M059J (cell line): ENCODE measurements around the gene GNMT. TPM values are rescaled to one million over a fixed set of nuclear protein-coding genes. Genes with fewer than 3 reads are reported as not detected.

Experiments
- DNase-seq: peaks from one replicate; pipeline ENCODE4 v3.0.0-alpha.2; 2012; ENCODE audit warnings: low read depth
- total RNA-seq: library from RNA; depleted of rRNA; stranded (reverse); fragments of >200 nt; shearing (Covaris generic); gene quantifications from 2 replicates; pipeline ENCODE4 v1.2.3, GENCODE V29; 2014; rRNA removed

Gene GNMT
- total RNA-seq, 1 experiment from 2014 or later = 0.54 TPM

DNA sequence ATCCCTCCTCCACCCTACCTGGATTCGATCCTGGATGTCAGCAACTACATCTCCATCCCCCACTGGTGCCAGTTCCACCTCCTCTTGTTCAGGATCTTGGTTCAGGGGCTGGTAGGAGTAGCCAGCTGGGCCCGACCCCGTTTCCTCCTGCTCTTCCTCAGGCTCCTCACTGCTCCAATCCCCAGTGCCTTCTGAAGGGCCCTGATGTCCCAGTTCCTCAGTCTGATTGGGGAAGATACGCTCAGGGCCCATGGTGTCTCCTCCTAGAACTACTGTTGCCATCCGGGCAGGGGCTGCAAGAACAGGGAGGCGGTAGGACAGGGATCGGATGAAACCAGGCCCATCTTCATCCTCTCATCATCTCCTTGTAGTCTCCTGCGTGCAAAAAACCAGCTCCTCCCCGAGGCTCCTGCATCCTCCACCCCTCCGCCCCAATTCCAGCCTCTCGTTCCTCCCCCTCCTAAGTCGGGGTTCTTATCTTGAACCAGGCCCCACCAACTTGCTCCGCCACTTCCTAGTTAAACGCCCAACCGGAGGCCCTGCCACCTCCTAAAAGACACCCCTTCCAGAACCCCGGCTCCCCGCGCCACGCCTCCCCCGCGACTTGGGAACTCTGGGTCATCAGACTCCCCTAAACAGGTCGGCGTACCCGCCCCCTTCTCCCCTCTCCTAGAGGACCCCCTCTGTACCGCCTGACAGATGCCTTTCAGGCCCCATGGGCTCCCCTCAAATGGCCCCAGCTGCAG, 52.7 kb downstream of the GNMT start:
- DNase-seq = peak; percentile 70

Other genes with a start within 250 kb of the GNMT start
- gene PRPH2, start 238.2 kb upstream of the GNMT start, total RNA-seq = not detected in 2 replicates
- 46.2 and 62.8 TPM in 2 replicates for gene TBCC, start 214.7 kb upstream of the GNMT start, total RNA-seq
- gene BICRAL, start 178.7 kb upstream of the GNMT start, total RNA-seq = 5.4 and 7.5 TPM in 2 replicates
- gene RPL7L1, start 81.1 kb upstream of the GNMT start, total RNA-seq = 174 and 187 TPM in 2 replicates
- gene PTCRA, start 44.7 kb upstream of the GNMT start, total RNA-seq = not detected in 2 replicates
- 58.0 and 78.3 TPM in 2 replicates for gene CNPY3, start 31.3 kb upstream of the GNMT start, total RNA-seq
- gene PEX6, start 18.4 kb downstream of the GNMT start, total RNA-seq = 13.8 and 14.2 TPM in 2 replicates
- 66.6 and 94.2 TPM in 2 replicates for gene PPP2R5D, start 23.8 kb downstream of the GNMT start, total RNA-seq
- gene MEA1, start 53.2 kb downstream of the GNMT start, total RNA-seq = 172 and 224 TPM in 2 replicates
- gene KLHDC3, start 53.5 kb downstream of the GNMT start, total RNA-seq = 101 and 118 TPM in 2 replicates
- gene RRP36, start 60.9 kb downstream of the GNMT start, total RNA-seq = 153 and 195 TPM in 2 replicates
- 8.3 and 17.7 TPM in 2 replicates for gene CUL7, start 93.1 kb downstream of the GNMT start, total RNA-seq
- gene MRPL2, start 98.7 kb downstream of the GNMT start, total RNA-seq = 43.4 and 55.4 TPM in 2 replicates
- 14.7 and 21.1 TPM in 2 replicates for gene KLC4, start 98.9 kb downstream of the GNMT start, total RNA-seq
- 76.3 and 162 TPM in 2 replicates for gene PTK7, start 115.6 kb downstream of the GNMT start, total RNA-seq
- gene SRF, start 210.5 kb downstream of the GNMT start, total RNA-seq = 15.6 and 26.5 TPM in 2 replicates
- 14.1 and 21.9 TPM in 2 replicates for gene CUL9, start 221.4 kb downstream of the GNMT start, total RNA-seq